Hematopoietic multipotent progenitor cell treated with erythropoietin and hydrocortisone succinate and interleukin-3 and kit ligand, for 6 days (in vitro differentiated cells): Measurements from ENCODE around the gene CBX8.
A peak's percentile ranks its signal among the peaks of the same experiment; 100 is the strongest.

ENCODE experiments used
- DNase-seq: peaks from one replicate; pipeline ENCODE4 v3.0.0-alpha.2; 2015

The CBX8 gene

GRCh38 chr17:79819085-79819484 is 22.2 kb upstream of the CBX8 start:
- DNase-seq: no peak

GRCh38 chr17:79818026-79818758 is 21.3 kb upstream of the CBX8 start:
- DNase-seq: no peak

GRCh38 chr17:79815836-79816461 is 19.1 kb upstream of the CBX8 start:
- DNase-seq: no peak

- DNase-seq: no peak
These were observed 18.3 kb upstream of the CBX8 start for GRCh38 chr17:79814974-79815835.

GRCh38 chr17:79814127-79814973 is 17.5 kb upstream of the CBX8 start:
- DNase-seq: no peak

- DNase-seq: peak; percentile 60
These were observed 16.6 kb upstream of the CBX8 start for GRCh38 chr17:79813297-79814126.

GRCh38 chr17:79812353-79813258 is 15.7 kb upstream of the CBX8 start:
- DNase-seq: no peak

- no peak for DNase-seq
These were observed 15.0 kb upstream of the CBX8 start for GRCh38 chr17:79811868-79812352.

GRCh38 chr17:79811011-79811867 is 14.4 kb upstream of the CBX8 start:
- peak; percentile 74 for DNase-seq

- peak; percentile 88 for DNase-seq
These were observed 13.5 kb upstream of the CBX8 start for GRCh38 chr17:79810130-79811010.

- no peak for DNase-seq
These were observed 12.8 kb upstream of the CBX8 start for GRCh38 chr17:79809530-79810129.

GRCh38 chr17:79808763-79809529 is 12.1 kb upstream of the CBX8 start:
- peak; percentile 63 for DNase-seq

GRCh38 chr17:79806863-79807720 is 10.2 kb upstream of the CBX8 start:
- DNase-seq: no peak

- DNase-seq: no peak
These were observed 9.5 kb upstream of the CBX8 start for GRCh38 chr17:79806446-79806760.

GRCh38 chr17:79804856-79805696 is 8.2 kb upstream of the CBX8 start:
- no peak for DNase-seq
